ENCODE measurements around the gene TMEM233.

DNA sequence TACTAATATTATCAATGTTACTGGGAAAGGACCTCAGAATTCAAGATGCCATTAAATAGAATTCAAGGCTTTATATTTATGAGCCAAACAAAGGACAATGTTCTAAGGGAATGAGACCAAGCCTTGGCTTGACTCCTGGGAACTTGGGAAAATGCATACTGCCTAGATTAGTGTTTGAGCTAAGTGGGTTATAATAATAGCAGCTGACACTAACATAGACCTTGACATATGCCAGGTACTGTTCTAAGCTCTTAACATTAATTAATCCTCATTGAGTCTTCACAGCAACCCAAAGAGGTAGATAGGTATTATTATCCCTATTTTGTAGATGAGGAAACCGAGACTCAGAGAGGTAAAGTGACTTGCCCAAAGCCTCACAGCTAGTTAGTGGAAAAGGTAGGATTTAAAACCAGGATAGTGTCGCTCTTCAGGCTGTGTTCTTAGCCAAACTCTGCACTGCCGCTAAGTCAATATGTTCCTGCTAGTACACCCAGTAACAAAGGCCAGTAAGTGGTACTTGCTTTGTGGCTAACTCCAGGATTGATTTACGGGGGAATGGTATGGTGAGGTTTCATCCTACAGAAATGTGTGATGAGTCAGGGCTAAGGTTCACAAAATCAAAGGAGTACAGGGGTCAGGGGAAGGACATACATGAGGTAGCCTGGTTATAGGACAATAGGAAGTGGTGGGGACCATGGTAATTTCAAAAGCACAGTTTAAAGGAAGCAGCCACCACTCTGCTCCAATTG is 38.5 kb downstream of the TMEM233 start:
- TF ChIP-seq, protein P1, sequence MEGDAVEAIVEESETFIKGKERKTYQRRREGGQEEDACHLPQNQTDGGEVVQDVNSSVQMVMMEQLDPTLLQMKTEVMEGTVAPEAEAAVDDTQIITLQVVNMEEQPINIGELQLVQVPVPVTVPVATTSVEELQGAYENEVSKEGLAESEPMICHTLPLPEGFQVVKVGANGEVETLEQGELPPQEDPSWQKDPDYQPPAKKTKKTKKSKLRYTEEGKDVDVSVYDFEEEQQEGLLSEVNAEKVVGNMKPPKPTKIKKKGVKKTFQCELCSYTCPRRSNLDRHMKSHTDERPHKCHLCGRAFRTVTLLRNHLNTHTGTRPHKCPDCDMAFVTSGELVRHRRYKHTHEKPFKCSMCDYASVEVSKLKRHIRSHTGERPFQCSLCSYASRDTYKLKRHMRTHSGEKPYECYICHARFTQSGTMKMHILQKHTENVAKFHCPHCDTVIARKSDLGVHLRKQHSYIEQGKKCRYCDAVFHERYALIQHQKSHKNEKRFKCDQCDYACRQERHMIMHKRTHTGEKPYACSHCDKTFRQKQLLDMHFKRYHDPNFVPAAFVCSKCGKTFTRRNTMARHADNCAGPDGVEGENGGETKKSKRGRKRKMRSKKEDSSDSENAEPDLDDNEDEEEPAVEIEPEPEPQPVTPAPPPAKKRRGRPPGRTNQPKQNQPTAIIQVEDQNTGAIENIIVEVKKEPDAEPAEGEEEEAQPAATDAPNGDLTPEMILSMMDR (conservative IDR thresholded peaks at IDR 0.05) = no peak
- TF ChIP-seq ZFX (IDR thresholded peaks at IDR 0.05) = no peak
